Esophagus squamous epithelium (tissue), 5 donors: ENCODE measurements around the gene TFRC. TPM values are rescaled to one million over a fixed set of nuclear protein-coding genes. Genes with fewer than 3 reads are reported as not detected.
"Not testable (repeated sequence)": the region's sequence is repeated elsewhere in the genome, so short reads cannot be mapped to it uniquely, and the experiment has no call there.

Experiments used
- DNase-seq: peaks from one replicate; lab custom pipeline; 2025; lab: John Stamatoyannopoulos, UW
- H3K27ac ChIP-seq, 4 donors: fragments of 200-600 bp; sonication (generic); one replicate each; pipeline ENCODE4 v1.5.1; 2016 to 2019; ENCODE audit warnings: mild to moderate bottlenecking in 1 of 4
- H3K27me3 ChIP-seq, 4 donors: fragments of 200-600 bp; sonication (generic); 1 replicate in 3 of 4; 2 replicates in 1 of 4; pipeline versions ENCODE4 v1.5.1 to v1.6.0; 2017 to 2021; ENCODE audit warnings: antibody characterized with exemption in 1 of 4
- H3K36me3 ChIP-seq, 3 donors: fragments of 200-600 bp; sonication (generic); one replicate each; pipeline ENCODE4 v1.5.1; 2016 to 2019
- H3K4me1 ChIP-seq, 3 donors: fragments of 200-600 bp; sonication (generic); one replicate each; pipeline ENCODE4 v1.5.1; 2017 to 2019
- H3K4me3 ChIP-seq, 4 donors: fragments of 200-600 bp; sonication (generic); 1 replicate in 3 of 4; 2 replicates in 1 of 4; pipeline ENCODE4 v1.5.1; 2016 to 2019; ENCODE audit warnings: mild to moderate bottlenecking in 2 of 4, moderate library complexity in 1 of 4
- H3K9me3 ChIP-seq, 3 donors: fragments of 200-600 bp; sonication (generic); one replicate each; pipeline ENCODE4 v1.5.1; 2016 to 2019
- CTCF ChIP-seq, 6 experiments: fragments of 450-650 bp in 4 of 6; fragments of 200-600 bp in 2 of 6; sonication (generic) in 2 of 6; IDR thresholded peaks; one replicate each; pipeline ENCODE4 v1.5.1; 2016 to 2019; ENCODE audit warnings: antibody characterized with exemption in 6 of 6, mild to moderate bottlenecking in 4 of 6, moderate library complexity in 4 of 6
- POLR2A ChIP-seq, 4 donors: fragments of 450-650 bp; IDR thresholded peaks; one replicate each; pipeline ENCODE4 v1.6.1; 2017; ENCODE audit warnings: antibody characterized with exemption in 4 of 4, mild to moderate bottlenecking in 4 of 4, moderate library complexity in 3 of 4
- WGBS, 2 donors: methylation state at CpG; one replicate each; pipeline ENCODE4 v1.1.5; 2018; 5-methylcytosine and 5-hydroxymethylcytosine counted together
- intact Hi-C: fragments of 100-400 bp; cut with DNase I; formaldehyde crosslinking; loops from one replicate; pipeline ENCODE4 v1.15.0; 2022
- total RNA-seq, 4 donors: library from RNA; depleted of rRNA; stranded (reverse); fragments of >200 nt; gene quantifications; one replicate each; pipeline ENCODE4 v1.1.0, GENCODE V29; 2016
- donor health status: DM: yes; HTN: yes; CAD: no.

Gene TFRC
- total RNA-seq, 4 donors from 2014 or later = 71.0 to 202 (median 151) TPM

GRCh38 chr3:196082619-196082971 is 705 bp upstream of the TFRC start:
- 50 to 52% methylated on average over 6 of the region's 6 CpGs for WGBS, 2 donors
- DNase-seq = no peak
- H3K27me3 ChIP-seq = no peaks in the 10 kb centered on the region
- H3K4me1 ChIP-seq = peaks cover 0 to 44% (median 18%) of the 10 kb centered on the region in 3 donors
- peak overlapping the region; percentile 30 to 99 (median 90) for H3K27ac ChIP-seq
- TF ChIP-seq POLR2A (IDR thresholded peaks at IDR 0.05) = no peak
- TF ChIP-seq CTCF (IDR thresholded peaks at IDR 0.05) = no peak
- H3K36me3 ChIP-seq = no peaks in the 10 kb centered on the region
- intact Hi-C loops = no loop called here
- no peaks in the 10 kb centered on the region for H3K9me3 ChIP-seq
- H3K4me3 ChIP-seq = peak overlapping the region in 3 of 4 donors; percentile 64 to 91 (median 87)

DNA sequence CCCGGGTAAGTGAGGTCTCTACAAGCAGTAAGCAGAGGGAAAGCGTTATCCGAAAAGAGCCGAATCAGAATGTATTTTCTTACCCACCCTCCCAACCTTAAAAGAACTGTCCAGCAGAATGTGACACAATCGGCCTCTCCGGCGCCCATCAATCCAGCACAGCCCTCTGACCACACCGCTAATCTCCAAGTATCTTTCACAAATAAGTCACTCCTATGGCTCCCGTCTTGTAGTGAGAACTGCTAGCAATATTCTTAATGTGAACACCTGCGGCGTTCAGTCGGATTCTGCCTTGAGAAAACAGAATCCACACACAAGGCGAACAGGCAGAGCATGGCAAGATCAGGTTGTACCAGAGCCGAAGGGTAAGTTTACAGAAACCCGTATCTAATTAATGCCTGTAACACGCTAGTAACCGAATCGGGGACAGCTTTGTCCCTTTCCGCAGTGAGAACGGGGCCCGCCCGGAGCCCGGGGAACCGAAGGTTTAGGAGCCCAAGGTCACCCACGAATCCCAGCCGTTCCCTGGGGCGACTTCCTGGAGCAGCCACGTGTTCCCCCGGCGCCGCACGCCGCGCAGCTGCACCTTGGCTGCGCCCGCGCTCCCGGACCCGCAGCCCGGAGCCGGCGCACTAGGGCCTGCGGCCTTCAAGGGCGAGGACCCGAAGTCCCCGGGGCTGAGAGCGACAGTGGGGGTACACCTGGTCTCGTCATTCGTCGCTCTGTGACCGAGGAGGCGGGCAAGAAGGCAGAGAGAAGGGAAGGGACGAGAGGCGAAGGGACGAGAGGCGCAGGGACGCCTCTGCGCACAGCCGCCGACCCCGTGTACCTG is 672 bp downstream of the TFRC start:
- WGBS, 2 donors = 1% methylated on average over 8 to 24 of the region's 61 CpGs
- intact Hi-C loops = no loop called here

DNA sequence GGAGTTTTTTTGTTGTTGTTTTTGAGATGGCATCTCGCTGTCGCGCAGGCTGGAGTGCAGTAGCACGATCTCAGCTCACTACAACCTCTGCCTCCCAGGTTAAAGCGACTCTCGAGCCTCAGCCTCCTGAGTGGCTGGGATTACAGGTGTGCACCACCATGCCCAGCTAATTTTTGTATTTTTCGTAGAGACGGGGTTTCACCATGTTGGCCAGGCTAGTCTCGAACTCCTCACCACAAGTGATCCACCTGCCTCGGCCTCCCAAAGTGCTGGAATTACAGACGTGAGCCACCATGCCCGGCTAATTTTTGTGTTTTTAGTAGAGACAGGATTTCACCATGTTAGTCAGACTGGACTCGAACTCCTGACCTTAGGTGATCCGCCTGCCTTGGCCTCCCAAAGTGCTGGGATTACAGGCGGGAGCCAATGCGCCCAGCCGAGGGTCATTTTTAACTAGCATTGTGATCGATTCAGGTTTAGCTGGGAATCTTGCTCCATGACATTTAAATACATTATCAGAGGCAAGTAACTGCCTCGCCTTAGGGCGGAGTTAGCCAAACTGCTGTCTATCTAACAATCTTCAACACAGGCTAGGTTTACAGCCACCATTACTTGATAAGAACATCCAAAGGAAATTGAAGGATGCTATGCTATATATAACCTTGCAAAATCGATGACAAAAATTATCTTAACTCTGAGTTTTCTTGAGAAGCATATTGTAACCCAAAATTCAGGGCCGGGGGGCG is 1.6 kb downstream of the TFRC start:
- Histone ChIP-seq H3K27ac (peak overlapping the region; percentile 82 to 99 (median 95)), H3K4me3 (peak overlapping the region; percentile 64 to 92 (median 89)), H3K36me3 (peaks cover 0 to 17% (median 11%) of the 10 kb centered on the region in 3 donors), H3K4me1 (peaks cover 0 to 50% (median 18%) of the 10 kb centered on the region in 3 donors)
- 56 to 60% methylated on average over 20 to 22 of the region's 23 CpGs for WGBS, 2 donors
- H3K27me3 ChIP-seq, intact Hi-C loops, DNase-seq, H3K9me3 ChIP-seq: not testable (repeated sequence)

More for the DNA sequence above, 672 bp downstream of the TFRC start:
- H3K9me3 ChIP-seq = no peaks in the 10 kb centered on the region
- H3K4me1 ChIP-seq = peaks cover 0 to 50% (median 18%) of the 10 kb centered on the region in 3 donors
- no peak for TF ChIP-seq CTCF (IDR thresholded peaks at IDR 0.05)
- H3K4me3 ChIP-seq = peak overlapping the region; percentile 64 to 92 (median 89)
- no peak for DNase-seq
- peak overlapping the region; percentile 82 to 99 (median 95) for H3K27ac ChIP-seq
- H3K36me3 ChIP-seq = peaks cover 0 to 7% (median 1%) of the 10 kb centered on the region in 3 donors
- H3K27me3 ChIP-seq = no peaks in the 10 kb centered on the region

- WGBS, 2 donors = 66 to 69% methylated on average over 3 of the region's 3 CpGs
- TF ChIP-seq CTCF (IDR thresholded peaks at IDR 0.05) (no peak), POLR2A (IDR thresholded peaks at IDR 0.05) (no peak)
Observed at GRCh38 chr3:196079682-196080081, 2.2 kb downstream of the TFRC start.

GRCh38 chr3:196075013-196075412 is 6.9 kb downstream of the TFRC start:
- Histone ChIP-seq H3K4me1 (peaks cover 0 to 30% (median 9%) of the 10 kb centered on the region in 3 donors), H3K27me3 (no peaks in the 10 kb centered on the region), H3K27ac (no peak overlapping the region), H3K9me3 (no peaks in the 10 kb centered on the region), H3K36me3 (peaks cover 0 to 69% (median 45%) of the 10 kb centered on the region in 3 donors), H3K4me3 (no peak overlapping the region)
- intact Hi-C loops = no loop called here
- DNase-seq = no peak
- TF ChIP-seq POLR2A (IDR thresholded peaks at IDR 0.05) = no peak
- no peak for TF ChIP-seq CTCF (IDR thresholded peaks at IDR 0.05)
- WGBS, 2 donors = 79 to 82% methylated on average over 6 of the region's 6 CpGs

More at GRCh38 chr3:196079682-196080081, 2.2 kb downstream of the TFRC start:
- H3K4me3 ChIP-seq = peak overlapping the region in 3 of 4 donors; percentile 87 to 92 (median 91)
- H3K36me3 ChIP-seq = peaks cover 0 to 22% (median 12%) of the 10 kb centered on the region in 3 donors
- peaks cover 0 to 50% (median 18%) of the 10 kb centered on the region in 3 donors for H3K4me1 ChIP-seq
- DNase-seq = no peak
- no peaks in the 10 kb centered on the region for H3K27me3 ChIP-seq
- intact Hi-C loops = no loop called here
- H3K27ac ChIP-seq = peak overlapping the region in 2 of 4 donors; percentile 92 to 99
- H3K9me3 ChIP-seq = no peaks in the 10 kb centered on the region
